SK-N-SH (cell line): ENCODE data around the gene MRI1. TPM values are rescaled to one million over a fixed set of nuclear protein-coding genes. Genes with fewer than 3 reads are reported as not detected.

Source experiments
- CTCF ChIA-PET: fragments of 300-600, 350-600 bp; formaldehyde crosslinking; extraction: SDS; loops from one replicate; lab custom pipeline; 2021; lab: Yijun Ruan, JAX
- POLR2A ChIA-PET: fragments of 350-600 bp; sonication (Branson Sonifier 250); formaldehyde crosslinking; extraction: SDS; loops from one replicate; lab custom pipeline; 2020; ENCODE audit warnings: antibody characterized with exemption, inconsistent platforms; lab: Yijun Ruan, JAX
- DNase-seq: peaks from one replicate; pipeline ENCODE4 v3.0.0; 2012
- H2AFZ ChIP-seq: fragments of 200-600 bp; sonication (generic); 2 replicates; pipeline ENCODE4 v1.8.1; 2016; ENCODE audit warnings: antibody characterized with exemption, mild to moderate bottlenecking, low read depth
- H3F3A ChIP-seq: fragments of 200-600 bp; sonication (generic); replicated peaks from 2 replicates; pipeline ENCODE3; 2016; ENCODE audit warnings: antibody characterized with exemption, mild to moderate bottlenecking; ENCODE audit not compliant: insufficient read depth
- H3K27ac ChIP-seq, 2 experiments: fragments of 200-500 bp in 1 of 2; fragments of 200-600 bp in 1 of 2; sonication (Bioruptor generic) in 1 of 2; sonication (generic), shearing (Covaris generic) in 1 of 2; 2 replicates each; pipeline versions ENCODE4 v1.5.1 to v1.6.1; 2014 to 2016; ENCODE audit warnings: low read depth in 2 of 2, inconsistent platforms in 1 of 2, low read length in 1 of 2, mild to moderate bottlenecking in 1 of 2, mixed read lengths in 1 of 2
- H3K27me3 ChIP-seq: fragments of 200-600 bp; sonication (generic), shearing (Covaris generic); 2 replicates; pipeline ENCODE4 v1.6.1; 2016; ENCODE audit warnings: mixed run types; ENCODE audit not compliant: insufficient read depth
- H3K36me3 ChIP-seq, 2 experiments: fragments of 200-500 bp in 1 of 2; fragments of 200-600 bp in 1 of 2; sonication (Bioruptor generic) in 1 of 2; sonication (generic) in 1 of 2; replicated peaks in 1 of 2; 2 replicates each; pipeline versions ENCODE3 to v1.5.1; 2014 to 2016; ENCODE audit warnings: low read length in 1 of 2, mild to moderate bottlenecking in 1 of 2; ENCODE audit not compliant: insufficient read depth in 2 of 2, control insufficient read depth in 1 of 2
- H3K4me1 ChIP-seq, 2 experiments: fragments of 200-500 bp in 1 of 2; fragments of 200-600 bp in 1 of 2; sonication (Bioruptor generic) in 1 of 2; sonication (generic), shearing (Covaris generic) in 1 of 2; 2 replicates each; pipeline versions ENCODE4 v1.5.1 to v1.6.1; 2014 to 2016; ENCODE audit warnings: low read depth in 1 of 2, low read length in 1 of 2, mixed run types in 1 of 2; ENCODE audit not compliant: insufficient read depth in 2 of 2, control insufficient read depth in 1 of 2
- H3K4me2 ChIP-seq: fragments of 200-600 bp; sonication (generic), shearing (Covaris generic); 2 replicates; pipeline ENCODE4 v1.6.1; 2017; ENCODE audit warnings: mixed run types
- H3K4me3 ChIP-seq, 2 experiments: fragments of 200-500 bp in 1 of 2; fragments of 200-600 bp in 1 of 2; sonication (Bioruptor generic) in 1 of 2; sonication (generic), shearing (Covaris generic) in 1 of 2; 2 replicates each; pipeline versions ENCODE4 v1.5.1 to v1.8.1; 2014 to 2016; ENCODE audit warnings: low read depth in 2 of 2, inconsistent platforms in 1 of 2, low read length in 1 of 2, mild to moderate bottlenecking in 1 of 2, mixed read lengths in 1 of 2, moderate library complexity in 1 of 2
- H3K79me2 ChIP-seq: fragments of 200-600 bp; sonication (generic); 2 replicates; pipeline ENCODE4 v1.8.1; 2017; ENCODE audit warnings: mild to moderate bottlenecking; ENCODE audit not compliant: insufficient read depth
- H3K9ac ChIP-seq: fragments of 200-600 bp; sonication (generic); 2 replicates; pipeline ENCODE4 v1.6.1; 2017; ENCODE audit warnings: mixed run types
- H3K9me2 ChIP-seq: fragments of 200-600 bp; sonication (generic); 2 replicates; pipeline ENCODE4 v1.6.1; 2017; ENCODE audit warnings: mixed run types
- H3K9me3 ChIP-seq: fragments of 200-600 bp; sonication (generic); 2 replicates; pipeline ENCODE4 v1.6.1; 2017; ENCODE audit warnings: mixed run types, mild to moderate bottlenecking, moderate library complexity
- H4K20me1 ChIP-seq: fragments of 200-600 bp; sonication (generic); 2 replicates; pipeline ENCODE4 v1.6.1; 2017; ENCODE audit warnings: mild to moderate bottlenecking, mixed run types; ENCODE audit not compliant: insufficient read depth
- CHD2 ChIP-seq: fragments of 150-350 bp; IDR thresholded peaks from 2 replicates; pipeline ENCODE4 v1.6.1; 2018; ENCODE audit warnings: low read length; ENCODE audit not compliant: partially characterized antibody
- EP300 ChIP-seq, 2 experiments: IDR thresholded peaks; 2 replicates each; pipeline versions ENCODE4 v1.4.0 to v1.6.1; 2012; ENCODE audit warnings: borderline replicate concordance in 1 of 2, low read depth in 1 of 2, low read length in 1 of 2
- EZH2phosphoT487 ChIP-seq: fragments of 200-600 bp; sonication (generic); IDR thresholded peaks from 2 replicates; pipeline ENCODE4 v1.6.1; 2017; ENCODE audit warnings: low read depth, mixed run types, mild to moderate bottlenecking, antibody characterized with exemption, moderate library complexity, borderline replicate concordance
- FOSL2 ChIP-seq: IDR thresholded peaks from 2 replicates; pipeline ENCODE4 v1.4.0; 2012; ENCODE audit warnings: low read depth, mild to moderate bottlenecking, moderate library complexity, borderline replicate concordance
- FOXJ3 ChIP-seq: sonication (generic); formaldehyde crosslinking; IDR thresholded peaks from 2 replicates; pipeline ENCODE4 v1.5.1; 2020; ENCODE audit warnings: mild to moderate bottlenecking, missing genetic modification reagents
- GABPA ChIP-seq: IDR thresholded peaks from 2 replicates; pipeline ENCODE4 v1.4.0; 2012; ENCODE audit warnings: low read depth, mild to moderate bottlenecking
- JUND ChIP-seq: IDR thresholded peaks from 2 replicates; pipeline ENCODE4 v1.4.0; 2012
- MXI1 ChIP-seq: IDR thresholded peaks from 2 replicates; pipeline ENCODE4 v1.6.1; 2012; ENCODE audit warnings: mild to moderate bottlenecking, low read depth, low read length, improper control_type of control experiment
- NFIC ChIP-seq: IDR thresholded peaks from 2 replicates; pipeline ENCODE4 v1.4.0; 2012; ENCODE audit warnings: borderline replicate concordance
- NRF1 ChIP-seq: IDR thresholded peaks from 2 replicates; pipeline ENCODE4 v1.6.1; 2012; ENCODE audit warnings: low read depth, mild to moderate bottlenecking, low read length
- POLR2AphosphoS5 ChIP-seq: IDR thresholded peaks from 2 replicates; pipeline ENCODE4 v1.6.1; 2012; ENCODE audit warnings: low read depth, low read length
- RAD21 ChIP-seq: IDR thresholded peaks from 2 replicates; pipeline ENCODE4 v1.6.1; 2012; ENCODE audit warnings: mild to moderate bottlenecking, low read length
- RCOR1 ChIP-seq: fragments of 150-350 bp; IDR thresholded peaks from 2 replicates; pipeline ENCODE4 v1.6.1; 2017; ENCODE audit warnings: antibody characterized with exemption, low read length
- RXRA ChIP-seq: IDR thresholded peaks from 2 replicates; pipeline ENCODE4 v1.4.0; 2012; ENCODE audit warnings: low read depth, mild to moderate bottlenecking, borderline replicate concordance
- TCF12 ChIP-seq: IDR thresholded peaks from 2 replicates; pipeline ENCODE4 v1.4.0; 2012
- TEAD4 ChIP-seq: IDR thresholded peaks from 2 replicates; pipeline ENCODE4 v1.4.0; 2012; ENCODE audit warnings: mild to moderate bottlenecking, borderline replicate concordance; ENCODE audit not compliant: insufficient read depth
- YY1 ChIP-seq: IDR thresholded peaks from 2 replicates; pipeline ENCODE4 v1.4.0; 2012; ENCODE audit warnings: low read depth, mild to moderate bottlenecking
- ZBTB33 ChIP-seq: IDR thresholded peaks from 2 replicates; pipeline ENCODE4 v1.4.0; 2012; ENCODE audit warnings: low read depth, borderline replicate concordance
- WGBS: methylation state at CpG from one replicate; pipeline ENCODE4 v1.1.6; 2017; ENCODE audit warnings: low lambda C conversion rate; 5-methylcytosine and 5-hydroxymethylcytosine counted together
- polyA plus RNA-seq, 3 experiments: library from polyadenylated mRNA; depleted of rRNA; stranded (reverse); fragments of >200 nt; gene quantifications; 2 replicates each; pipeline ENCODE4 v1.2.3, GENCODE V29; 2012
- TF ChIP-seq, protein P1 (sequence below): IDR thresholded peaks from 2 replicates; pipeline ENCODE4; 2012
- TF ChIP-seq, protein P2 (sequence below): IDR thresholded peaks from 2 replicates; pipeline ENCODE4 v1.4.0; 2012; ENCODE audit warnings: low read depth, borderline replicate concordance

MRI1 gene
- polyA plus RNA-seq, 1 of the 3 experiments (the other 2 are of a cell fraction) = 49.6 TPM

GRCh38 chr19:13794398-13794756 lies 30.1 kb downstream of the MRI1 start:
- DNase-seq = no peak
- no peaks in the 10 kb centered on the region for H4K20me1 ChIP-seq
- ChIA-PET POLR2A (interaction anchor here (0.6 to 1.7 kb wide), 4 partner anchors 20 to 52 kb away, joined by 3 to 5 read pairs (median 4); partner anchors contain the start of gene MRI1), CTCF (interaction anchor here (0.7 to 3.1 kb wide), 7 partner anchors 10 to 68 kb away, joined by 3 to 10 read pairs (median 4); no protein-coding TSS in a partner anchor)
- no peaks in the 10 kb centered on the region for H3K9me2 ChIP-seq
- no peaks in the 10 kb centered on the region for H3K36me3 ChIP-seq
- H2AFZ ChIP-seq = peak overlapping the region; percentile 68; the same call in 1 of the 2 replicates
- TF ChIP-seq GABPA = no peak
- TF ChIP-seq, protein P1, sequence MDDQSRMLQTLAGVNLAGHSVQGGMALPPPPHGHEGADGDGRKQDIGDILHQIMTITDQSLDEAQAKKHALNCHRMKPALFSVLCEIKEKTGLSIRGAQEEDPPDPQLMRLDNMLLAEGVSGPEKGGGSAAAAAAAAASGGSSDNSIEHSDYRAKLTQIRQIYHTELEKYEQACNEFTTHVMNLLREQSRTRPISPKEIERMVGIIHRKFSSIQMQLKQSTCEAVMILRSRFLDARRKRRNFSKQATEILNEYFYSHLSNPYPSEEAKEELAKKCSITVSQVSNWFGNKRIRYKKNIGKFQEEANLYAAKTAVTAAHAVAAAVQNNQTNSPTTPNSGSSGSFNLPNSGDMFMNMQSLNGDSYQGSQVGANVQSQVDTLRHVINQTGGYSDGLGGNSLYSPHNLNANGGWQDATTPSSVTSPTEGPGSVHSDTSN = peak; percentile 48
- peak; percentile 14; the same call in 1 of the 2 replicates for TF ChIP-seq POLR2AphosphoS5
- peak; percentile 30; the same call in 1 of the 2 replicates for TF ChIP-seq YY1
- TF ChIP-seq RAD21 = no peak
- TF ChIP-seq TCF12 = peak; percentile 53; the same call in 1 of the 2 replicates
- TF ChIP-seq JUND = 0 out of 2 replicates have a peak, but pooled peaks have one; percentile 14
- peak; percentile 88 for TF ChIP-seq NFIC
- TF ChIP-seq, protein P2, sequence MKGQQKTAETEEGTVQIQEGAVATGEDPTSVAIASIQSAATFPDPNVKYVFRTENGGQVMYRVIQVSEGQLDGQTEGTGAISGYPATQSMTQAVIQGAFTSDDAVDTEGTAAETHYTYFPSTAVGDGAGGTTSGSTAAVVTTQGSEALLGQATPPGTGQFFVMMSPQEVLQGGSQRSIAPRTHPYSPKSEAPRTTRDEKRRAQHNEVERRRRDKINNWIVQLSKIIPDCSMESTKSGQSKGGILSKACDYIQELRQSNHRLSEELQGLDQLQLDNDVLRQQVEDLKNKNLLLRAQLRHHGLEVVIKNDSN = no peak
- TF ChIP-seq EP300 (IDR thresholded peaks at IDR 0.05; ENCODE audit: borderline replicate concordance in 1 of 2, low read depth in 1 of 2, low read length in 1 of 2) = peak in 1 of 2 experiments; percentile 26; a peak in 1 of 4 replicates
- peak; percentile 64; the same call in 1 of the 2 replicates for TF ChIP-seq RXRA
- peak; percentile 38; the same call in 1 of the 2 replicates for TF ChIP-seq FOSL2
- no peak for TF ChIP-seq EZH2phosphoT487
- H3K4me1 ChIP-seq = peaks cover 15 to 18% of the 10 kb centered on the region in 2 experiments; a peak in 3 of 4 replicates
- 3% methylated on average over 8 of the region's 8 CpGs for WGBS
- peaks cover 39% of the 10 kb centered on the region for H3K79me2 ChIP-seq
- peaks cover 24% of the 10 kb centered on the region for H3F3A ChIP-seq
- H3K27ac ChIP-seq = peak overlapping the region; percentile 88 to 99
- H3K4me3 ChIP-seq = peak overlapping the region; percentile 76 to 98
- H3K9me3 ChIP-seq = no peaks in the 10 kb centered on the region
- peak overlapping the region; percentile 100 for H3K4me2 ChIP-seq
- no peaks in the 10 kb centered on the region for H3K27me3 ChIP-seq
- H3K9ac ChIP-seq = peak overlapping the region; percentile 100

DNA sequence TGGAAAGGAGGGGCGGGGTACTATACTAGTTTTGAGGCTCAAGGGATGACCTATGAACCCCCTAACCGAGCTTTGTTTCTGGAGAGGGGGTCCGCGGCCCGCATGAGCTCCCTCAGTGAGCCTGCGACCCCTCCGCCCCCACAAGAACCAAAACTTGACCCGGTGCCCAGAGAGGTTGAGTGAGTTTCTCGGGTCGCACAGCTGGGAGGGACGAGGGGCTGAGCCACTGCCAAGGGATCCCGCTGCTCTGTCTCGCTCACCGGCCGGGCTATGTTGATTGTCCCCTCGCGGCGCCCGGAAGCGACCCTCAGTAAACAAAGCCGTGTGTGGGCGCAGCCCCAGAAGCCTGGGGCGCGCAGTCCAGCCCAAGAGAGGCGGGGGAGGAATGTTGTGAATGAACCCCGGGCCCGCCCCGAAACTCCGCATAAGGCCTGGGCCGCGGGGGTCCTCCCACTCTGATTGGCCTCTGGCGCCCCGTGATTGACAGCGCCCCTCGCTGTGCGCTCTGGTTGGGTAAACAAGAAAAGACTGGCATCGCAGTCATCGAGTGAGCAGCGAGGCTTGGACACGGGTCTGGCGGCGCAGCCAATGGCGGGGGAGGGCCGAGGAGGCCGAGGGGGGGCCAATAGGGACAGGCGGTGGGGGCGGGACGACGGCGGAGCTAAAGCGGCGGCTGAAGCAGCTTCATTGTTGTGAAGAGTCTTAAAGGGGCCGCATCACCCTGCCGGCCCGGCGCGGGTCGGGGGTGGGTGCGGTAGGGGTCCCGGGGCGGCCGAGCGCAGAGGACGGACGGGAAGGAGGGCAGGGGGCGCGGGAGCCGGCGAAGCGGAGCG lies 30.7 kb downstream of the MRI1 start, which contains the start of gene ZSWIM4:
Gene ZSWIM4, plus strand, starts transcription at position 687 of the 833 bp plus-strand sequence. CDS start 206 bp downstream, outside the sequence.
- peak within 1 kb of the TSS; percentile 76 to 98 for H3K4me3 ChIP-seq
- H3K36me3 ChIP-seq = peaks cover 0 to 3% of the 10 kb centered on the region in 2 experiments
- no peaks in the 10 kb centered on the region for H3K9me3 ChIP-seq
- peak within 1 kb of the TSS; percentile 100 for H3K4me2 ChIP-seq
- peak; percentile 98 for DNase-seq
- no peaks in the 10 kb centered on the region for H3K27me3 ChIP-seq
- H3K4me1 ChIP-seq = peaks cover 15 to 18% of the 10 kb centered on the region in 2 experiments; a peak in 3 of 4 replicates
- ChIA-PET CTCF (interaction anchor here (0.7 to 3.1 kb wide), 8 partner anchors 10 to 67 kb away, joined by 3 to 13 read pairs (median 4); no protein-coding TSS in a partner anchor), POLR2A (interaction anchor here (0.6 to 1.7 kb wide), 6 partner anchors 20 to 52 kb away, joined by 3 to 5 read pairs (median 4); partner anchors contain the start of gene MRI1)
- WGBS = 3% methylated on average over 44 of the region's 71 CpGs
- H3K9me2 ChIP-seq = no peaks in the 10 kb centered on the region
- H3K9ac ChIP-seq = peak within 1 kb of the TSS; percentile 100
- H3K27ac ChIP-seq = peak within 1 kb of the TSS; percentile 88 to 99
- H3K79me2 ChIP-seq = peaks cover 39% of the 10 kb centered on the region
- peak within 1 kb of the TSS; percentile 68; the same call in 1 of the 2 replicates for H2AFZ ChIP-seq
- H3F3A ChIP-seq = peaks cover 24% of the 10 kb centered on the region
- H4K20me1 ChIP-seq = peaks cover 3% of the 10 kb centered on the region; the same call in 1 of the 2 replicates
- no peak for TF ChIP-seq ZBTB33
- peak; percentile 7; the same call in 1 of the 2 replicates for TF ChIP-seq POLR2AphosphoS5
- peak; percentile 95 for TF ChIP-seq CHD2
- TF ChIP-seq NRF1 = no peak
- TF ChIP-seq, protein P1 = peak; percentile 100
- TF ChIP-seq MXI1 = peak; percentile 42
- peak; percentile 35; the same call in 1 of the 2 replicates for TF ChIP-seq GABPA
- TF ChIP-seq FOXJ3 (CRISPR knock-in tag) = 0 out of 2 replicates have a peak, but pooled peaks have one; percentile 27
- TF ChIP-seq JUND = no peak
- peak; percentile 58 for TF ChIP-seq RCOR1
- TF ChIP-seq TEAD4 = no peak
- TF ChIP-seq TCF12 = 0 out of 2 replicates have a peak, but pooled peaks have one; percentile 19
